Measurements from ENCODE around the gene PNPO.
A peak's percentile ranks its signal among the peaks of the same experiment; 100 is the strongest.
"Not testable (repeated sequence)": the region's sequence is repeated elsewhere in the genome, so short reads cannot be mapped to it uniquely, and the experiment has no call there.

The PNPO gene

DNA sequence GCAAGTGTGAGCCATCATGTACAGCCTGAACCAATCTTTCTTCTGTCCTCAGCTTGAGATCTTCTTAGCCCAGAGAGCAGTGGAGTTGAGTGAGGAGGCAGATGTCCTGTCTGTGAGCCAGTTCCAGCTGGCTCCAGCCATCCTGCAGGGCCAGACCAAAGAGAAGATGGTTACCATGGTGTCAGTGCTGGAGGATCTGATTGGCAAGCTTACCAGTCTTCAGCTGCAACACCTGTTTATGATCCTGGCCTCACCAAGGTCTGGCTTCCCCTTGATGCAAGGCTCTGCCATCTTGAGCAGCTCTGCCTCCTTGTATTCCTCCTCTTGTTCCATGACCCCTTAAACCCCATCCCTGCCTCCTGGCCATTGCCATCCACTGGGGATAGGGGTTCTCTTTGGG, 39.2 kb downstream of the PNPO start:
- no peak for DNase-seq

GRCh38 chr17:47981462-47981861, 40.1 kb downstream of the PNPO start:
- DNase-seq = no peak

GRCh38 chr17:47982091-47982617, 40.8 kb downstream of the PNPO start:
- no peak for DNase-seq

DNA sequence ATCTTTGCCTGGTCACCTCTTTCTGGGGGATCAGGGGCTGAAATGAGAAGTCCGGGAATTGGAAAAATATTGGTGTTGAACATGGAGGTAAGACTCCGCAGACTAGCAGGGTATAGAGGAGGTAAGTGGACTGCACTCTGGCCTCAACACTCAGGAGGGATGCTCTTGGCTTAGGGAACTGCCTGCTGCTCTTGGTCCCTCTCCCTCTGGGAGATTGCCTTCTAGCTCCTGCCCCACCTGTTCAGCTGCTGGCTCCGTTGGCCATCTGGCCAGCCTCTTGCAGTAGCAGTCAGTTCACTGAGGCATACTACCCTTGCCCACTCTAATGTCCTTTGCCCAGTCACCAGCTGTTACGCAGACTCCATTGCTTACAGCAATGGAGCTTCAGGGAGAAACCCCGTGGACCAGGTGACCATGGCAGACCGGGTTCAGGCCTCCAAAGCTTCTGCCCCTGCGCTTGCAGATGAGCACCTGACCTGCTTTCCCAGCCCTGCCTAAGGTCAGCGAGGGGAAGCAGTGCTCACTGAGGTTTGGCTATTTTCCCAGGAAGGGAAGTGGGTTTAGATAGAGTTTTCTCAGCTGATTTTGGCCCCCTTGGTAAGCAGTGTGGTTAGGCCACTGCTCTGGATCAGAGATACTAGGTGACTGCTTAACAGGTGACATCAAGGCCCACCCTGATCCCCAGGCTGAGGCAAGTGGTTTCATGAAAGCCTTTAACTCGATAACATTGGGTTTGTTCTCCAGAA, 41.4 kb downstream of the PNPO start:
- no peak for DNase-seq

- no peak for DNase-seq
Observed at GRCh38 chr17:47983492-47984223, 42.3 kb downstream of the PNPO start.

GRCh38 chr17:47986520-47986919, 45.1 kb downstream of the PNPO start:
- DNase-seq = no peak

- DNase-seq = peak; percentile 22
Observed at GRCh38 chr17:47987240-47987835, 46.0 kb downstream of the PNPO start.

DNA sequence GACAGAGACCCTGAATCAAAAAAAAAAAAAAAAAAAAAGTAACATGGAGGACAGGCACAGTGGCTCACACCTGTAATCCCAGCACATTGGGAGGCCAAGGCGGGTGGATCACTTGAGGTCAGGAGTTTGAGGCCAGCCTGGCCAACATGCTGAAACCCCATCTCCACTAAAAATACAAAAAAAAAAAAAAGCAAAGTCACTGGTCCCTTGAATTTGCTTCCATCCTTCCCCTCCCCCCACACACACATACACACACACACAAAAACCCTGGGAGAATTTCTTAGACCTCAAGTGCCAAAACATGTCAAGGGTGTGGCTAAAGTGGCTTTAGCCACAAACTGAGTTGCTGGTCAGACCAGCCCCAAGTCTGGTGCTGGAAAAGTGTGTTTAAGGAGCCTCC, 47.1 kb downstream of the PNPO start:
- not testable (repeated sequence) for DNase-seq

- no peak for DNase-seq
Observed at GRCh38 chr17:47989159-47989558, 47.8 kb downstream of the PNPO start.

DNA sequence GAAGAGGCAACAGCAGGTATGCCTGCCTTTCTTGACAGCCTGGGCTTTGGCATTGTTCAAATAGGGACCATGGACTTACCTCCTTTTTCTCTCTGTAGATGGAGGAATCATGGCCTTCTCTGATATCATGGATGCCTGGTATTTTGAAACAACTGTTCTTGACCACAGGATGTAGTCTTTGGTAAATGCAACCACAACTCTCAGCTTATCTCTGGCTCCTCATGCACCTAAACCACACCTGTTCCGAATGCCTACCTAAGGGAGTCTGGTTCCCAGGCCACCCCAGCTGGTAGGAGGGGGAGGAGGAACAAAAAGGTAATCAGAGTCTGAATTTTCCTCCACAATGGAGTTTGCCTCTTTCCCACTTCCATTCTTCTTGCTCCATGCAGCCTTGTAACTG, 48.3 kb downstream of the PNPO start:
- no peak for DNase-seq

DNA sequence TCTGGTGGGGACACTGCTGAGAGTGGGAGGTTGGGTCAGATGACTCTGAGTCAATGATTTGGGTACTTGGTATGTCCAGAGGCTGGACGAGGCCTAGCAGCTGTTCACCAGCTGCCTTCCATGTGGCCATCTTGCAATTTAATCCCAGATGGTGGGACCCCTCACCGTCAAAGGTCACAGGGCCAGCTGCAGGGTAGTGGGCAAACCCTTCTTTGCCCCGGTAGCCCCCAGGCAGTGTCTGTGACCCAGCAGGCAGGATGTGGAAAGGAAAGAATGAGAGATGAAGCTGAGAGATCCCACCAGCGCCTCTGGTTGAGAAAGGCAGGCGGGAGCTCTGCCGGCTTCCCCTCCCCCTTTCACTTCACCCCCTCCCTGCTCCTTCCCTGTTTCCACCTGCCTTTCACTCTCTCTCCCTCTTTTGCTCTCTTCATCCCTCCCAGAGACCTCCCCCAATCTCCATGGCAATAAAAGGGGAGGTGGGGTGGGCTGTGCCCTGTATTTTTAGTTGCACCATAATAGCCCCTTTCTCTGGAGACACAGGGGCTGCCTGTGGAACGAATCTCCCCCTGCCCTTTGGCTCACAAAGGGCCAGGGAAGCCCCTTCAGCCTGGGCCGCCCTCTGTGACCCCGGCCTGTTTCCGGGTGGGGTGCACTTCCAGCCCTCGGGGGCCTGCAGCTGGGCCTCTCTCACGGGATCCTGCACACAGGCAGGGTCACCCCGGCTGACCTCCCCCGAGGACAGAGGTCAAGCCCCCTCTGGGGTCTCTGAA, 49.8 kb downstream of the PNPO start:
- no peak for DNase-seq

- DNase-seq = no peak
Observed at GRCh38 chr17:47992216-47992615, 50.8 kb downstream of the PNPO start.

- no peak for DNase-seq
Observed at GRCh38 chr17:47993031-47993564, 51.7 kb downstream of the PNPO start.

- no peak for DNase-seq
Observed at GRCh38 chr17:47993964-47994363, 52.6 kb downstream of the PNPO start.

- DNase-seq = no peak
Observed at GRCh38 chr17:47994724-47995123, 53.4 kb downstream of the PNPO start.

DNA sequence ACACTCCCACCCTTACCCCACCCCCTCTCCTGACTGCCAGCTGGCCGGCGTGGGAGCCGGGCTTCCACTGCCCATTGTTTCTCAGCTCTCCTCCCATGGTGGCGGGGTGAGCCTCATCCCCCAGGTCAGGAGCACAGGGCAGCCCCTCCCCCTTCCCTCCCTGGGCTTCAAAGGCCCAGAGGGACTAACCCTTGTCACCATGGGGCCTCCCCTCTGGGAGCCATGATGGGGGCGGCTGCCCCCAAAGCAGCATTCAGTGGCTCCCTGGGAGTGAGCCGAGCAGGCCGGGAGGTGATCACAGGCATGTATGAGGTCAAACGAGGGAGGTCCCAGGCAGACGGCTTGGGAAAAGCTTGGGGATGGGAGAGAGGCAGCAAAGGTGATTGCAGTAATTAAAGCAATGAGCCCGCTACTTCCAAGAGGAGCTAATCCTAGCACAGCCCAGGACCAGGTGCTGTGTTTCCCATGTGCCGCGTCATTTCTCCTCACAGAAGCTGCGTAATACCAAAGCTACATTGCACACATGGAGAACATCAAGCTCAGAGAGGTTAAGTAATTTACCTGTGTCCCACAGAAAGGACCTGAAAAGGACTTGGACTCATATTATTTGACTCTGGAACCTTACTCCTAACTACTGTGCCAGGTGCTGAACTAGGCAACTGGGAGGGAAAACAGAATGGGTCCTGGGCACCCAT, 54.0 kb downstream of the PNPO start:
- DNase-seq = no peak

DNA sequence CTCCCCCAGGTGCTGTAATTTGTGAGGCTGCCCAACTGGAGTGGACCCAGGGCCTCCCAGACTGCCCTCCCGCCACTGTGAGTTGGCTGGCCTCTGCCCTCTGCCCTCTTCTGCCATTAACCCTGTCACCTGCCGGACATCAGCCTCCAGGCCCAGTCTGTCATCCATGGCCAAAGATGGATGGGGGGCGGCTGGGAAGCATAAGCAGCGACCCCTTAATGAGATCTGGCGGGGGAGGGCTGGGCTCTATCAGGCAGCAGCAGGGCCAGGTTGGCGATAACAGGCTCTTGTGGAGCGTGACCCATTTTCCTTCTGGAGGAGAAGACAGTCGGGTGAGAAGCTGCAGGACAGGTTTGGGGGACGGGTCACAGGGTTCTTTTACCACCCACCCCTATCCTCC, 54.8 kb downstream of the PNPO start:
- no peak for DNase-seq

DNA sequence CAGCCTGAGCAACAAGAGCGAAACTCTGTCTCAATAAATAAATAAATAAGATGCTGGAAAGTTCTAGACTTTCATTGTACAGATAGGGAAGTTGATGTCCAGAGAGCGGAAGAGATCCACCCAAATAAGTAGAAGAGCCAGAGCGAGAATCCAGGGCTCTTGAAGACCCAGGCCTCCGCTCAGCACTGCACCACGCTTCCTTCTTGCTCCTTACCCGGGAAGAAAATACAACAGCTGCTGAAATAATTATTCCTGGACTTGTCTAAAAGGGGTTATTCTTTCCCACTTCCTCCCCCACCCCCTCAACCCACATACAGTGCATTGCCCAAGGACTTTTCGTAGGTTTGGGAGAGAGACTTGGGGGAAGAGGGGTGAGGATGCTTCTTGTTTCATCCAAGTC, 56.2 kb downstream of the PNPO start:
- DNase-seq = no peak

GRCh38 chr17:47998044-47998443, 56.7 kb downstream of the PNPO start:
- DNase-seq = no peak
